ENCODE data around the gene EHD2. TPM values are rescaled to one million over a fixed set of nuclear protein-coding genes. Genes with fewer than 3 reads are reported as not detected.
"Not testable (repeated sequence)": the region's sequence is repeated elsewhere in the genome, so short reads cannot be mapped to it uniquely, and the experiment has no call there.

The EHD2 gene
- total RNA-seq, 2 donors from 2014 or later, result 41.2 to 66.3 TPM

DNA sequence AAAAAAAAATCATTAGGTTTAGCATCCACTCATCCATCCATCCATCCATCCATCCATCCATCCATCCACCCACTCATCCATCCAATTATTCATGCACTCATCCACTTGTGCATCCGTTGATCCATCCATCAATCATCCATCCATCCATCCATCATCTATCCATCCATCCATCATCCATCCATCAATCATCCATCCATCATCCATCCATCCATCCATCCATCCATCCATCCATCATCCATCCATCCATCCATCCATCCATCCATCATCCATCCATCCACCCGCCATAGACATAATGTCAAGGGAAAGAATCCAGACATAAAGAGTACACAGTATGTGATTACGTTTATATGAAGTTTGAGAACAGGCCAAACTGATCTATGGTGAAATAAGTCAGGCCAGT is 56.3 kb downstream of the EHD2 start:
- H3K27ac ChIP-seq, result no peak overlapping the region
- no peak for ATAC-seq
- DNase-seq, result no peak
- H3K4me3 ChIP-seq, result no peak overlapping the region
- intact Hi-C loops (cut with DNase I), result no loop called here
- TF ChIP-seq, protein P1, sequence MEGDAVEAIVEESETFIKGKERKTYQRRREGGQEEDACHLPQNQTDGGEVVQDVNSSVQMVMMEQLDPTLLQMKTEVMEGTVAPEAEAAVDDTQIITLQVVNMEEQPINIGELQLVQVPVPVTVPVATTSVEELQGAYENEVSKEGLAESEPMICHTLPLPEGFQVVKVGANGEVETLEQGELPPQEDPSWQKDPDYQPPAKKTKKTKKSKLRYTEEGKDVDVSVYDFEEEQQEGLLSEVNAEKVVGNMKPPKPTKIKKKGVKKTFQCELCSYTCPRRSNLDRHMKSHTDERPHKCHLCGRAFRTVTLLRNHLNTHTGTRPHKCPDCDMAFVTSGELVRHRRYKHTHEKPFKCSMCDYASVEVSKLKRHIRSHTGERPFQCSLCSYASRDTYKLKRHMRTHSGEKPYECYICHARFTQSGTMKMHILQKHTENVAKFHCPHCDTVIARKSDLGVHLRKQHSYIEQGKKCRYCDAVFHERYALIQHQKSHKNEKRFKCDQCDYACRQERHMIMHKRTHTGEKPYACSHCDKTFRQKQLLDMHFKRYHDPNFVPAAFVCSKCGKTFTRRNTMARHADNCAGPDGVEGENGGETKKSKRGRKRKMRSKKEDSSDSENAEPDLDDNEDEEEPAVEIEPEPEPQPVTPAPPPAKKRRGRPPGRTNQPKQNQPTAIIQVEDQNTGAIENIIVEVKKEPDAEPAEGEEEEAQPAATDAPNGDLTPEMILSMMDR (IDR thresholded peaks at IDR 0.05), result no peak
- no peak for TF ChIP-seq POLR2A (IDR thresholded peaks at IDR 0.05)
- H3K4me1 ChIP-seq, result peaks cover 8% of the 10 kb centered on the region
- no peaks in the 10 kb centered on the region for H3K9me3 ChIP-seq
- no peaks in the 10 kb centered on the region for H3K27me3 ChIP-seq
- WGBS, 2 donors, result 69 to 71% methylated on average over 3 of the region's 3 CpGs
- no peaks in the 10 kb centered on the region for H3K36me3 ChIP-seq (replicated peaks in 1 of 2; ENCODE audit: insufficient read depth in 1 of 2, low read depth in 2 of 2)

DNA sequence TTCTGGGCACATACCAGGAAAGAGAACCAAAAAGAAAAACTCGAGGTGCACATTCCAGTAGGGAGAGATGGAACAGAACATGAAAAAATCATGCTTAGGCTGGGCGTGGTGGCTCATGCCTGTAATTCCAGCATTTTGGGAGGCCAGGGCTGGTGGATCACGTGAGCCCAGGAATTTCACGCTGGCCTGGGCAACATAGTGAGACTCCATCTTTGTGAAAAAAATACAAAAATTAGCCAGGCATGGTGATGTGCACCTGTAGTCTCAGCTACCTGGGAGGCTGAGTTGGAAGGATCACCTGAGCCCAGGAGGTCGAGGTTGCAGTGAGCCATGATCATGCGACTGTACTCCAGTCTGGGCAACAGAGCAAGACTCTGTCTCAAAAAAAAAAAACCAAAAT is 58.1 kb downstream of the EHD2 start:
- H3K4me1 ChIP-seq; H3K27ac ChIP-seq; intact Hi-C loops (cut with DNase I); H3K9me3 ChIP-seq; DNase-seq; H3K27me3 ChIP-seq; ATAC-seq; H3K4me3 ChIP-seq; H3K36me3 ChIP-seq (replicated peaks in 1 of 2; ENCODE audit: insufficient read depth in 1 of 2, low read depth in 2 of 2): not testable (repeated sequence)
- 80 to 87% methylated on average over 6 of the region's 6 CpGs for WGBS, 2 donors

DNA sequence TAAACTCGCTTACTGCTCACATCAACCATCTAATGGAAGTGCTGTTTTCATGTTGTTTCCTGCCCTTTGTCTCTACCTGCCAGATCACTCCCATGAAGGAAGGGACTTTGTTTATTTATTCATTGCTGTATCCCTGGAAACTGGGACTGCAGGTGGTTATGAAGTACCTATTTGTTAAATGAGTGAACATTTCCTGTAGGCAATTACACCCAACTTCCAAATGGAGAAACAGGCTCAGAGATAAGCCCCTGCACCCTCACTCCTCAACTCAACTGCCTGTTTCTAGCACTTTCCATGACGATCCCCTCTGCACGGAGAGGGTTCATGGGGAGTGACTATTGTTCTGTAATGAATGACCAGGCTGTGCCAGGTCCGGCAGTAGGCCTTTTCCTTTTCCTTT is 63.3 kb downstream of the EHD2 start:
- Histone ChIP-seq H3K27ac (peak overlapping the region in 3 of 4 donors; percentile 93 to 96 (median 95)), H3K9me3 (no peaks in the 10 kb centered on the region), H3K4me3 (no peak overlapping the region), H3K27me3 (no peaks in the 10 kb centered on the region), H3K36me3 (replicated peaks in 1 of 2; ENCODE audit: insufficient read depth in 1 of 2, low read depth in 2 of 2) (no peaks in the 10 kb centered on the region), H3K4me1 (peaks cover 40% of the 10 kb centered on the region)
- 48% methylated on average over 4 of the region's 4 CpGs for WGBS, 2 donors
- intact Hi-C loops (cut with DNase I), result no loop called here
- TF ChIP-seq, protein P1 (IDR thresholded peaks at IDR 0.05), result no peak
- ATAC-seq, result peak; percentile 40
- DNase-seq, result peak in 1 of 4 donors; percentile 30

DNA sequence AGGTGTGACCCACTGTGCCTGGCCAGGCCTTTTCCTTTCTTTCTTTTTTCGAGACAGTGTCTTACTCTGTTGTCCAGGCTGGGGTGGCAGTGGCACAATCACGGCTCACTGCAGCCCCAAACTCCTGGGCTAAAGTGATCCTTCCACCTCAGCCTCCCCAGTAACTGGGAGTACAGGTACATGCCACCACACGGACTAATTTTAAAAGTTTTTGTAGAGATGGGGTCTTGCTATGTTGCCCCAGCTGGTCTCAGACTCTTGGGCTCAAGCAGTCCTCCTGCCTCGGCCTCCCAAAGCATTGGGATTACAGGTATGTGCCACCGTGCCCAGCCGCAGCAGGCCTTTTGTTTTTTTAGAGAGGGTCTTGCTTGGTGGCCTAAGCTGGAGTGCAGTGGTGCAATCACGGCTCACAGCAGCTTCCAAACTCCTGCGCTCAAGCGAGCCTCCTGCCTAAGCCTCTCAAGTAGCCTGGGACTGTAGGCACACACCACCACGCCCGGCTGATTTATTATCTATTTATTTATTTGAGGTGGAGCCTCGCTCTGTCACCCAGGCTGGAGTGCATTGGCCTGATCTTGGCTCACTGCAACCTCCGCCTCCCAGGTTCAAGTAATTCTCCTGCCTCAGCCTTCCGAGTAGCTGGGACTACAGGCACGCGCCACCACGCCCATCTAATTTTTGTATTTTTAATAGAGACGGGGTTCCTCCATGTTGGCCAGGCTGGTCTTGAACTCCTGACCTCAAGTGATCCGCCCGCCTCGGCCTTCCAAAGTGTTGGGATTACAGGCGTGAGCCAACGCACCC is 64.2 kb downstream of the EHD2 start:
- H3K36me3 ChIP-seq (replicated peaks in 1 of 2; ENCODE audit: insufficient read depth in 1 of 2, low read depth in 2 of 2); H3K27me3 ChIP-seq; DNase-seq; intact Hi-C loops (cut with DNase I); ATAC-seq; H3K9me3 ChIP-seq: not testable (repeated sequence)
- 67 to 69% methylated on average over 23 of the region's 23 CpGs for WGBS, 2 donors
- H3K27ac ChIP-seq, result peak overlapping the region; percentile 92 to 96 (median 94)
- H3K4me3 ChIP-seq, result peak overlapping the region; percentile 77 to 96
- peaks cover 48% of the 10 kb centered on the region for H3K4me1 ChIP-seq

DNA sequence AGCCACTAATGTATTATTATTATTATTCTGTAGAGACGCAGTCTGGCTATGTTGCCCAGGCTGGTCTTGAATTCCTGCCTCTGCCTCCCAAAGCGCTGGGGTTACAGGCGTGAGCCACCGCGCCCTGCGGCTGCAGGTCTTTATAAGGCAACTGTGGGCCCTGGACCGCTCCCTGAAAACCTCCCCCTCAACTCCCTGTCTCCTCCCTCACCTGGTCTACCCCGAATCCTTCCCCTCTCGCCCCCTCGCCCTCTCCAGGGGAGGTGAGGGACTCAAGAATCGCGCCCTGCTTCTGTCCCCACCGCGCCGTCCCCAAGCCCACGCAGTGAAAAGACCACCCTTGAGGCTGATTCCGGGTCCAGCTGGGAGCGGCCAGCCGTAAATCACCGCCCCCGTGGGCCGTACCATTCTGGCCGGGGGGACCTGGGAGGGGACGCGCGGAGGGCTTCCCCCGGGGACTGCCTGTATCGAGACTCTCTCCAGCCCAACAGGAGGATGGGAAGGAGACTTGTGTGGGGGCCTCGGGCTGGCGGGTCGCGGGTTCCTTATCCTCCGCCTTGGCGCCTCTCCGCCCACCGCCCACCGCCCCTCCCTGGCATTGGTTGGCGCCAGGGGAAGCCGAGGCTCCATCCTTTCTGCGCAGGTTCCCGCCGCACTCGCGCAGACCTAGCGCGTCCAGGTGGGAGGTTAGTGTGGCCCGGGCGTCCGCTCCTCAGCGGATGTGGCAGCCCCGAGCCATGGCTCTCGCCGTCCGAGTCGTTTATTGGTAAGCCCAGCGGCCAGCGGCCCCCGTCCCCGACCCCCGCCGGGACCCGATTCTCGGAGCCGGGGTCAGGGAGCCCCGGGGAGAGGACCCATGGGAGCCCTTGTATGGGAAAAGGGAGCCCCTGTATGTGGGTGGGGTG is 65.1 kb downstream of the EHD2 start, which contains the start of gene SELENOW:
SELENOW (plus strand) TSS at position 655 of the 905 bp plus-strand sequence; CDS start at position 738, 83 bp downstream.
- H3K36me3 ChIP-seq (replicated peaks in 1 of 2; ENCODE audit: insufficient read depth in 1 of 2, low read depth in 2 of 2), result no peaks in the 10 kb centered on the region
- peak; percentile 89 for ATAC-seq
- no peaks in the 10 kb centered on the region for H3K9me3 ChIP-seq
- no peaks in the 10 kb centered on the region for H3K27me3 ChIP-seq
- H3K4me3 ChIP-seq, result peak within 1 kb of the TSS; percentile 77 to 96
- H3K27ac ChIP-seq, result peak within 1 kb of the TSS; percentile 92 to 96 (median 94)
- peaks cover 51% of the 10 kb centered on the region for H3K4me1 ChIP-seq
- peak; percentile 80 to 85 (median 80) for DNase-seq
- intact Hi-C loops (cut with DNase I), result no loop called here
- TF ChIP-seq POLR2A (IDR thresholded peaks at IDR 0.05), result peak; percentile 90 to 96 (median 95)
- TF ChIP-seq, protein P1 (IDR thresholded peaks at IDR 0.05), result peak in 1 of 7 experiments; percentile 1
- 0 to 1% methylated on average over 13 to 65 of the region's 65 CpGs for WGBS, 2 donors
